ENCODE measurements around the gene SPATA20.

DNA sequence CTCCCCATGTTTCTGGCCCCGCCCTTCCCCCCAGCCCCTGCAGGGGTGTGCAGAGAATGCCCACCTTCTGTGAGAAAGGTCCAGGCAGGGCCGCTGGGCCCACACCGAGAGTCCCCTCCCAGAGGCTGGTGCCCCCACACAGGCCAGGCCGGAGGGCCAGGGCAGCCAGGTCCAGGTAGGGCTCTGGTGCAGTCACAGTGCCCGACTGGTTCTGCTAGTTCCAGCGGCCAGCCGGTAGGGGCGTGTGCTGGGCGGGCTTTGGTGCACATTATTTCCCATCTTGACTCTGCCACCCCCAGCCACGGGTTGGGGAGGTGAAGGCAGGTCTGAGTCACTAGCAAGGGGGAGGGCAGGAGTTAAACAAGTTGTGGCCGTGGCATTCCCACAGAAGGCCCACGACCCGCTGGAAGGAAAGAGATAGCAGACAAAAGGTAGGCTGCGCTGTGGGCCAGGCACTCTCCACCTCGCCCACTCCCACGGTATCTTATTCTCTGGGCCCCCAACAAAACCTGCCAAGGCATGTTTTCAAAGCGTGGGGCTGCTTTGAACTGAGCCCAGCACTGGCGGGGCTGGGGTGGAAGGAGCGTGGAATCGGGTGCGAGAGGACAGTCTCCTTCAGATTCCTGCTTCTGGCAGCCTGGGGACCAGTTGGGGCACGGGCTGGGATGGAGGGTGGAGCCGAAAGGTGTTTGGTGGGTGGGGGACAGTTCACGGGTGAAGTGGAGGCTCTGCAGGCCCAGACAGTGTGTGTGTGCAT, 12.6 kb upstream of the SPATA20 start:
- TF ChIP-seq, protein P1, sequence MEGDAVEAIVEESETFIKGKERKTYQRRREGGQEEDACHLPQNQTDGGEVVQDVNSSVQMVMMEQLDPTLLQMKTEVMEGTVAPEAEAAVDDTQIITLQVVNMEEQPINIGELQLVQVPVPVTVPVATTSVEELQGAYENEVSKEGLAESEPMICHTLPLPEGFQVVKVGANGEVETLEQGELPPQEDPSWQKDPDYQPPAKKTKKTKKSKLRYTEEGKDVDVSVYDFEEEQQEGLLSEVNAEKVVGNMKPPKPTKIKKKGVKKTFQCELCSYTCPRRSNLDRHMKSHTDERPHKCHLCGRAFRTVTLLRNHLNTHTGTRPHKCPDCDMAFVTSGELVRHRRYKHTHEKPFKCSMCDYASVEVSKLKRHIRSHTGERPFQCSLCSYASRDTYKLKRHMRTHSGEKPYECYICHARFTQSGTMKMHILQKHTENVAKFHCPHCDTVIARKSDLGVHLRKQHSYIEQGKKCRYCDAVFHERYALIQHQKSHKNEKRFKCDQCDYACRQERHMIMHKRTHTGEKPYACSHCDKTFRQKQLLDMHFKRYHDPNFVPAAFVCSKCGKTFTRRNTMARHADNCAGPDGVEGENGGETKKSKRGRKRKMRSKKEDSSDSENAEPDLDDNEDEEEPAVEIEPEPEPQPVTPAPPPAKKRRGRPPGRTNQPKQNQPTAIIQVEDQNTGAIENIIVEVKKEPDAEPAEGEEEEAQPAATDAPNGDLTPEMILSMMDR (IDR thresholded peaks at IDR 0.05): no peak
- TF ChIP-seq JAZF1 (CRISPR knock-in tag; IDR thresholded peaks at IDR 0.05): no peak
- no peak for TF ChIP-seq JUN (CRISPR knock-in tag; IDR thresholded peaks at IDR 0.05)
- TF ChIP-seq, protein P2, sequence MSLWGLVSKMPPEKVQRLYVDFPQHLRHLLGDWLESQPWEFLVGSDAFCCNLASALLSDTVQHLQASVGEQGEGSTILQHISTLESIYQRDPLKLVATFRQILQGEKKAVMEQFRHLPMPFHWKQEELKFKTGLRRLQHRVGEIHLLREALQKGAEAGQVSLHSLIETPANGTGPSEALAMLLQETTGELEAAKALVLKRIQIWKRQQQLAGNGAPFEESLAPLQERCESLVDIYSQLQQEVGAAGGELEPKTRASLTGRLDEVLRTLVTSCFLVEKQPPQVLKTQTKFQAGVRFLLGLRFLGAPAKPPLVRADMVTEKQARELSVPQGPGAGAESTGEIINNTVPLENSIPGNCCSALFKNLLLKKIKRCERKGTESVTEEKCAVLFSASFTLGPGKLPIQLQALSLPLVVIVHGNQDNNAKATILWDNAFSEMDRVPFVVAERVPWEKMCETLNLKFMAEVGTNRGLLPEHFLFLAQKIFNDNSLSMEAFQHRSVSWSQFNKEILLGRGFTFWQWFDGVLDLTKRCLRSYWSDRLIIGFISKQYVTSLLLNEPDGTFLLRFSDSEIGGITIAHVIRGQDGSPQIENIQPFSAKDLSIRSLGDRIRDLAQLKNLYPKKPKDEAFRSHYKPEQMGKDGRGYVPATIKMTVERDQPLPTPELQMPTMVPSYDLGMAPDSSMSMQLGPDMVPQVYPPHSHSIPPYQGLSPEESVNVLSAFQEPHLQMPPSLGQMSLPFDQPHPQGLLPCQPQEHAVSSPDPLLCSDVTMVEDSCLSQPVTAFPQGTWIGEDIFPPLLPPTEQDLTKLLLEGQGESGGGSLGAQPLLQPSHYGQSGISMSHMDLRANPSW (CRISPR knock-in tag; conservative IDR thresholded peaks at IDR 0.05; ENCODE audit: low read depth): no peak
- TF ChIP-seq, protein P3, sequence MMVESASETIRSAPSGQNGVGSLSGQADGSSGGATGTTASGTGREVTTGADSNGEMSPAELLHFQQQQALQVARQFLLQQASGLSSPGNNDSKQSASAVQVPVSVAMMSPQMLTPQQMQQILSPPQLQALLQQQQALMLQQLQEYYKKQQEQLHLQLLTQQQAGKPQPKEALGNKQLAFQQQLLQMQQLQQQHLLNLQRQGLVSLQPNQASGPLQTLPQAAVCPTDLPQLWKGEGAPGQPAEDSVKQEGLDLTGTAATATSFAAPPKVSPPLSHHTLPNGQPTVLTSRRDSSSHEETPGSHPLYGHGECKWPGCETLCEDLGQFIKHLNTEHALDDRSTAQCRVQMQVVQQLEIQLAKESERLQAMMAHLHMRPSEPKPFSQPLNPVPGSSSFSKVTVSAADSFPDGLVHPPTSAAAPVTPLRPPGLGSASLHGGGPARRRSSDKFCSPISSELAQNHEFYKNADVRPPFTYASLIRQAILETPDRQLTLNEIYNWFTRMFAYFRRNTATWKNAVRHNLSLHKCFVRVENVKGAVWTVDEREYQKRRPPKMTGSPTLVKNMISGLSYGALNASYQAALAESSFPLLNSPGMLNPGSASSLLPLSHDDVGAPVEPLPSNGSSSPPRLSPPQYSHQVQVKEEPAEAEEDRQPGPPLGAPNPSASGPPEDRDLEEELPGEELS (CRISPR knock-in tag; IDR thresholded peaks at IDR 0.05): no peak
- TF ChIP-seq, protein P4, sequence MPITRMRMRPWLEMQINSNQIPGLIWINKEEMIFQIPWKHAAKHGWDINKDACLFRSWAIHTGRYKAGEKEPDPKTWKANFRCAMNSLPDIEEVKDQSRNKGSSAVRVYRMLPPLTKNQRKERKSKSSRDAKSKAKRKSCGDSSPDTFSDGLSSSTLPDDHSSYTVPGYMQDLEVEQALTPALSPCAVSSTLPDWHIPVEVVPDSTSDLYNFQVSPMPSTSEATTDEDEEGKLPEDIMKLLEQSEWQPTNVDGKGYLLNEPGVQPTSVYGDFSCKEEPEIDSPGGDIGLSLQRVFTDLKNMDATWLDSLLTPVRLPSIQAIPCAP (CRISPR knock-in tag; IDR thresholded peaks at IDR 0.05): no peak
- TF ChIP-seq, protein P5, sequence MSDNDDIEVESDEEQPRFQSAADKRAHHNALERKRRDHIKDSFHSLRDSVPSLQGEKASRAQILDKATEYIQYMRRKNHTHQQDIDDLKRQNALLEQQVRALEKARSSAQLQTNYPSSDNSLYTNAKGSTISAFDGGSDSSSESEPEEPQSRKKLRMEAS (CRISPR knock-in tag; IDR thresholded peaks at IDR 0.05): no peak
- TF ChIP-seq ZNF121 (CRISPR knock-in tag; IDR thresholded peaks at IDR 0.05): peak; percentile 100
